Measurements from ENCODE around the gene APMAP. TPM values are rescaled to one million over a fixed set of nuclear protein-coding genes. Genes with fewer than 3 reads are reported as not detected.

The APMAP gene
- total RNA-seq, 2 donors from 2014 or later = 38.4 to 44.0 TPM

DNA sequence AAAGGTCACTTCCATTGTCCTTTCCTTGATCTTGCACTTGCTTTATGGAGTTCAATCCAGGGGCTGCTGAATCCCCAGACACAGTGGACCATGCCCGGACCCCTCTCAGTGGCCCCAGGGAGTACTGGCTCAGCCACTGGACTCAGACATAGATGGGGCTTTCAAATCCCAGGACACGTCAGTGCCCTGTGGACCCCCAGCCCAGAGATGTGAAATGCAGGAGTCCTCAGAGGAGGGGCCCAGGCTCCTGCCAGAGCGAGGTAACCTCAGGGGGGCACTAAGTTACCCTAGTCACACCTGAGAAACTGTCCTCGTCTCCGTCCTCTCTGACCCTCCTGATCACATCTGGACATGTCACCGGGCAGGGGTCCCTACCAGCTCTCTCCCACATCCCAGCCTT lies 18.7 kb upstream of the APMAP start:
- Histone ChIP-seq H3K27ac (no peak overlapping the region), H3K27me3 (replicated peaks; ENCODE audit: insufficient read depth) (no peaks in the 10 kb centered on the region), H3K4me1 (ENCODE audit: control insufficient read depth in 1 of 2, low read depth in 2 of 2) (no peaks in the 10 kb centered on the region), H3K4me3 (no peak overlapping the region), H3K9me3 (no peaks in the 10 kb centered on the region), H3K36me3 (peaks cover 78% of the 10 kb centered on the region)
- TF ChIP-seq, protein P1, sequence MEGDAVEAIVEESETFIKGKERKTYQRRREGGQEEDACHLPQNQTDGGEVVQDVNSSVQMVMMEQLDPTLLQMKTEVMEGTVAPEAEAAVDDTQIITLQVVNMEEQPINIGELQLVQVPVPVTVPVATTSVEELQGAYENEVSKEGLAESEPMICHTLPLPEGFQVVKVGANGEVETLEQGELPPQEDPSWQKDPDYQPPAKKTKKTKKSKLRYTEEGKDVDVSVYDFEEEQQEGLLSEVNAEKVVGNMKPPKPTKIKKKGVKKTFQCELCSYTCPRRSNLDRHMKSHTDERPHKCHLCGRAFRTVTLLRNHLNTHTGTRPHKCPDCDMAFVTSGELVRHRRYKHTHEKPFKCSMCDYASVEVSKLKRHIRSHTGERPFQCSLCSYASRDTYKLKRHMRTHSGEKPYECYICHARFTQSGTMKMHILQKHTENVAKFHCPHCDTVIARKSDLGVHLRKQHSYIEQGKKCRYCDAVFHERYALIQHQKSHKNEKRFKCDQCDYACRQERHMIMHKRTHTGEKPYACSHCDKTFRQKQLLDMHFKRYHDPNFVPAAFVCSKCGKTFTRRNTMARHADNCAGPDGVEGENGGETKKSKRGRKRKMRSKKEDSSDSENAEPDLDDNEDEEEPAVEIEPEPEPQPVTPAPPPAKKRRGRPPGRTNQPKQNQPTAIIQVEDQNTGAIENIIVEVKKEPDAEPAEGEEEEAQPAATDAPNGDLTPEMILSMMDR (IDR thresholded peaks at IDR 0.05) = no peak
- no peak for ATAC-seq (ENCODE audit: insufficient number of reproducible peaks, low FRiP score, low read depth)
- no peak for DNase-seq (ENCODE audit: low spot score)

GRCh38 chr20:25009218-25010145 lies 16.9 kb upstream of the APMAP start:
- H3K36me3 ChIP-seq = peaks cover 75% of the 10 kb centered on the region

GRCh38 chr20:25008388-25009217 lies 16.1 kb upstream of the APMAP start:
- no peak for ATAC-seq (ENCODE audit: insufficient number of reproducible peaks, low FRiP score, low read depth)
- TF ChIP-seq, protein P1 (IDR thresholded peaks at IDR 0.05) = no peak
- H3K4me1 ChIP-seq (ENCODE audit: control insufficient read depth in 1 of 2, low read depth in 2 of 2) = no peaks in the 10 kb centered on the region
- no peak overlapping the region for H3K27ac ChIP-seq
- no peak for DNase-seq (ENCODE audit: low spot score)
- no peaks in the 10 kb centered on the region for H3K27me3 ChIP-seq (replicated peaks; ENCODE audit: insufficient read depth)
- no peak overlapping the region for H3K4me3 ChIP-seq
- peaks cover 68% of the 10 kb centered on the region for H3K36me3 ChIP-seq
- no peaks in the 10 kb centered on the region for H3K9me3 ChIP-seq

More at GRCh38 chr20:25009218-25010145, 16.9 kb upstream of the APMAP start:
- no peaks in the 10 kb centered on the region for H3K27me3 ChIP-seq (replicated peaks; ENCODE audit: insufficient read depth)
- DNase-seq (ENCODE audit: low spot score) (no peak), ATAC-seq (ENCODE audit: insufficient number of reproducible peaks, low FRiP score, low read depth) (no peak)
- no peaks in the 10 kb centered on the region for H3K9me3 ChIP-seq
- H3K4me3 ChIP-seq = no peak overlapping the region
- no peaks in the 10 kb centered on the region for H3K4me1 ChIP-seq (ENCODE audit: control insufficient read depth in 1 of 2, low read depth in 2 of 2)
- TF ChIP-seq, protein P1 (IDR thresholded peaks at IDR 0.05) = no peak
- H3K27ac ChIP-seq = no peak overlapping the region

DNA sequence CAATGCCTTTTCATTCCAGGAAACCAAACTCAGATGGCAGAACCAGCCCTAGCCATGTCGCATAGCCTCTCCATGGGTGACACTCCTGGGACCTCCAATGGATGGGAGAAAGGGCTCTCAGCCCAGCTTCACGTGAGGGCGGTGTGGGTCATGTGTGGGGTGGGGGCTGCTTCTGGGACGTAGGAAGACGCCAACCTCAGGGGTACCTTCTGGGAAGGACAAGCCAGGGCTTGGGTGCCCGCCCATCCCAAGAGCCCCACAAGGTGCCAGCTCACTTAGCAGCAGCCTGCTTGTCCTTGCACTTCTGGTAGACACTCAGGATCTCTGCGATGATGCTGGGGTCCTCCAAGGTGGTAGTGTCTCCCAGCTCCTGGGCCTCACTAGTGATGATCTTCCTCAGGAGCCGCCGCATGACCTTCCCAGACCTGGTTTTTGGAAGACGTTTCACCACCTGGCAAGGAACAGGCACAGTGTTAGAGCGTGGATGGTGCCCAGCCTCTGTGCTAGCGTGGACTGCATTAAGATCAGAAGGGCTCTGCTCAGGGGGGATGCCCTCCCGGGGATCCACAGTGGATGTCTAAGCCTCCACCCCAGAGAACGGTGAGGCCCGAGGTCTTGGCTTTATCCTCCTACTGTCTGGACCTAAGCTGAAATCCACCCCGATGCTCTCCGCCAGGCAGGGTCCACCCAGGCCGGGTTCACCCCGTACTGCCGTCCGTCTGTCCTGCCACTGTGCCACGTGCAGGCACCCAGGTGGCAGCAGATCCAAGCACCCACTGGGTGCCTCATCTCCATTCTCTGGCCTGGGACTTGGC lies 15.1 kb upstream of the APMAP start:
- DNase-seq (ENCODE audit: low spot score) (no peak), ATAC-seq (ENCODE audit: insufficient number of reproducible peaks, low FRiP score, low read depth) (no peak)
- H3K4me3 ChIP-seq = no peak overlapping the region
- no peaks in the 10 kb centered on the region for H3K27me3 ChIP-seq (replicated peaks; ENCODE audit: insufficient read depth)
- peaks cover 60% of the 10 kb centered on the region for H3K36me3 ChIP-seq
- H3K27ac ChIP-seq = no peak overlapping the region
- H3K9me3 ChIP-seq = no peaks in the 10 kb centered on the region
- TF ChIP-seq, protein P1 (IDR thresholded peaks at IDR 0.05) = no peak
- H3K4me1 ChIP-seq (ENCODE audit: control insufficient read depth in 1 of 2, low read depth in 2 of 2) = no peaks in the 10 kb centered on the region
